GOT3 (cell line): ENCODE measurements around the gene SPINDOC.
"Not testable (repeated sequence)": the region's sequence is repeated elsewhere in the genome, so short reads cannot be mapped to it uniquely, and the experiment has no call there.

Experiments
- DNase-seq: peaks from one replicate; lab custom pipeline; 2025; ENCODE audit warnings: mixed read lengths; lab: John Stamatoyannopoulos, UW

The SPINDOC gene

GRCh38 chr11:63813035-63813562 lies at the start of gene SPINDOC:
SPINDOC (plus strand) TSS chr11:63813456; CDS start chr11:63813687, 231 bp downstream.
- peak; percentile 38 for DNase-seq

- DNase-seq = no peak
Observed at GRCh38 chr11:63763496-63764339, 49.5 kb upstream of the SPINDOC start.

GRCh38 chr11:63764340-63764678 lies 48.9 kb upstream of the SPINDOC start:
- no peak for DNase-seq

GRCh38 chr11:63764679-63765647 lies 48.3 kb upstream of the SPINDOC start:
- no peak for DNase-seq

GRCh38 chr11:63765688-63766241 lies 47.5 kb upstream of the SPINDOC start:
- DNase-seq = no peak

- no peak for DNase-seq
Observed at GRCh38 chr11:63766531-63767235, 46.6 kb upstream of the SPINDOC start.

GRCh38 chr11:63767267-63767564 lies 46.0 kb upstream of the SPINDOC start:
- no peak for DNase-seq

GRCh38 chr11:63767565-63768236 lies 45.6 kb upstream of the SPINDOC start:
- no peak for DNase-seq

GRCh38 chr11:63768237-63769041 lies 44.8 kb upstream of the SPINDOC start, which contains the start of gene ZFTA:
ZFTA (minus strand) TSS chr11:63768775; CDS start chr11:63768622, 153 bp downstream.
- no peak for DNase-seq

GRCh38 chr11:63769042-63769713 lies 44.1 kb upstream of the SPINDOC start:
- DNase-seq = no peak

- DNase-seq = no peak
Observed at GRCh38 chr11:63769714-63770455, 43.4 kb upstream of the SPINDOC start.

- no peak for DNase-seq
Observed at GRCh38 chr11:63770763-63771162, 42.5 kb upstream of the SPINDOC start.

- DNase-seq = not testable (repeated sequence)
Observed at GRCh38 chr11:63771741-63772318, 41.4 kb upstream of the SPINDOC start.

- DNase-seq = no peak
Observed at GRCh38 chr11:63775191-63775590, 38.1 kb upstream of the SPINDOC start.

- DNase-seq = no peak
Observed at GRCh38 chr11:63779039-63779438, 34.2 kb upstream of the SPINDOC start.

- DNase-seq = no peak
Observed at GRCh38 chr11:63782749-63783148, 30.5 kb upstream of the SPINDOC start.

- no peak for DNase-seq
Observed at GRCh38 chr11:63783925-63784592, 29.2 kb upstream of the SPINDOC start.

- no peak for DNase-seq
Observed at GRCh38 chr11:63785823-63786222, 27.4 kb upstream of the SPINDOC start.
